ENCODE measurements around the gene EPB41L3. TPM values are rescaled to one million over a fixed set of nuclear protein-coding genes. Genes with fewer than 3 reads are reported as not detected.

EPB41L3 gene
- total RNA-seq, 1 experiment from 2014 or later: 20.6 TPM

DNA sequence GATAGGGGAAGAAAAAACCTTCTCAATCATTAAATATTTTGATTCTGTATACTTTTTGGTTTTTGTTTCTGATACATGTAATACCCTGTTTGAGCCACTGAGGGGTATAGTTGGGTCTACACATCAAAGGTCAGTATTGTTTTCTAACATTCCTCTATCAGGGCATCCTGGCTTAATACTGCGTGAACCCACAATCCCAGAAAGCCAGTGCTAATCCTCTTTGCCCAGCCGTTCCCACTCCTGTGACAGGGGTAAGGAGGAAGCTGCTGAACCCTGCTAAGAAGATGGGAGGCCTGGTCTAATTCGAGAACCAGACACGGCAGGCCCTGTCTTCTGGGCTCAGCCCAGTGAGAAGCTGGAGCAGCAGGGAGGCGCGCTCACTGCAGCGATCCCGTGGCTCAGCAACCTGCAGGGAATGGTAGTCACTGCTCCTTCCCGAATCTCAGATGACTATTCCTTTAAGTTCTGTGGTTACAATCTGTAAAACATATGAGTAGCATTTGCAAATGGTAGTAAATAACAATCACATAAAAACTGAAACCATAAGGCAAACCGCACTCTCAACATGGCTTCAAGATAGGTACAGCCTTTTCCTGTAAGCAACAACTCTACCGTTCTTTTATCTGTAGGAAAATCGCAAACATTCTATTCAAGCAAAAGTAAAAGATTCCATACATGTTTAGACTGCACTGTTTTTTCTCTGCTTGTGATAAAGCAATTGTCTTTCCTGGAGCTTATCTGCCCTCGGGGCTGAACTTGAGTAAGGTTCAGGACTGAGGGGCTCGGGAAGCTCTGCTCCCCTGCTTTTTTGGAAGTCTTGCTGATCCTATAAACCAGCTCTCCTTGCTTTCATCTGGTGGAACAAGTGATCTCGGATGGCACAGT, 87.0 kb downstream of the EPB41L3 start (continued):
- TF ChIP-seq, protein P1, sequence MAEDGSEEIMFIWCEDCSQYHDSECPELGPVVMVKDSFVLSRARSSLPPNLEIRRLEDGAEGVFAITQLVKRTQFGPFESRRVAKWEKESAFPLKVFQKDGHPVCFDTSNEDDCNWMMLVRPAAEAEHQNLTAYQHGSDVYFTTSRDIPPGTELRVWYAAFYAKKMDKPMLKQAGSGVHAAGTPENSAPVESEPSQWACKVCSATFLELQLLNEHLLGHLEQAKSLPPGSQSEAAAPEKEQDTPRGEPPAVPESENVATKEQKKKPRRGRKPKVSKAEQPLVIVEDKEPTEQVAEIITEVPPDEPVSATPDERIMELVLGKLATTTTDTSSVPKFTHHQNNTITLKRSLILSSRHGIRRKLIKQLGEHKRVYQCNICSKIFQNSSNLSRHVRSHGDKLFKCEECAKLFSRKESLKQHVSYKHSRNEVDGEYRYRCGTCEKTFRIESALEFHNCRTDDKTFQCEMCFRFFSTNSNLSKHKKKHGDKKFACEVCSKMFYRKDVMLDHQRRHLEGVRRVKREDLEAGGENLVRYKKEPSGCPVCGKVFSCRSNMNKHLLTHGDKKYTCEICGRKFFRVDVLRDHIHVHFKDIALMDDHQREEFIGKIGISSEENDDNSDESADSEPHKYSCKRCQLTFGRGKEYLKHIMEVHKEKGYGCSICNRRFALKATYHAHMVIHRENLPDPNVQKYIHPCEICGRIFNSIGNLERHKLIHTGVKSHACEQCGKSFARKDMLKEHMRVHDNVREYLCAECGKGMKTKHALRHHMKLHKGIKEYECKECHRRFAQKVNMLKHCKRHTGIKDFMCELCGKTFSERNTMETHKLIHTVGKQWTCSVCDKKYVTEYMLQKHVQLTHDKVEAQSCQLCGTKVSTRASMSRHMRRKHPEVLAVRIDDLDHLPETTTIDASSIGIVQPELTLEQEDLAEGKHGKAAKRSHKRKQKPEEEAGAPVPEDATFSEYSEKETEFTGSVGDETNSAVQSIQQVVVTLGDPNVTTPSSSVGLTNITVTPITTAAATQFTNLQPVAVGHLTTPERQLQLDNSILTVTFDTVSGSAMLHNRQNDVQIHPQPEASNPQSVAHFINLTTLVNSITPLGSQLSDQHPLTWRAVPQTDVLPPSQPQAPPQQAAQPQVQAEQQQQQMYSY (CRISPR knock-in tag; IDR thresholded peaks at IDR 0.05): no peak
- TF ChIP-seq ESRRA (CRISPR knock-in tag; IDR thresholded peaks at IDR 0.05; ENCODE audit: borderline replicate concordance) (no peak), SMAD4 (CRISPR knock-in tag; IDR thresholded peaks at IDR 0.05) (no peak)
- TF ChIP-seq, protein P2, sequence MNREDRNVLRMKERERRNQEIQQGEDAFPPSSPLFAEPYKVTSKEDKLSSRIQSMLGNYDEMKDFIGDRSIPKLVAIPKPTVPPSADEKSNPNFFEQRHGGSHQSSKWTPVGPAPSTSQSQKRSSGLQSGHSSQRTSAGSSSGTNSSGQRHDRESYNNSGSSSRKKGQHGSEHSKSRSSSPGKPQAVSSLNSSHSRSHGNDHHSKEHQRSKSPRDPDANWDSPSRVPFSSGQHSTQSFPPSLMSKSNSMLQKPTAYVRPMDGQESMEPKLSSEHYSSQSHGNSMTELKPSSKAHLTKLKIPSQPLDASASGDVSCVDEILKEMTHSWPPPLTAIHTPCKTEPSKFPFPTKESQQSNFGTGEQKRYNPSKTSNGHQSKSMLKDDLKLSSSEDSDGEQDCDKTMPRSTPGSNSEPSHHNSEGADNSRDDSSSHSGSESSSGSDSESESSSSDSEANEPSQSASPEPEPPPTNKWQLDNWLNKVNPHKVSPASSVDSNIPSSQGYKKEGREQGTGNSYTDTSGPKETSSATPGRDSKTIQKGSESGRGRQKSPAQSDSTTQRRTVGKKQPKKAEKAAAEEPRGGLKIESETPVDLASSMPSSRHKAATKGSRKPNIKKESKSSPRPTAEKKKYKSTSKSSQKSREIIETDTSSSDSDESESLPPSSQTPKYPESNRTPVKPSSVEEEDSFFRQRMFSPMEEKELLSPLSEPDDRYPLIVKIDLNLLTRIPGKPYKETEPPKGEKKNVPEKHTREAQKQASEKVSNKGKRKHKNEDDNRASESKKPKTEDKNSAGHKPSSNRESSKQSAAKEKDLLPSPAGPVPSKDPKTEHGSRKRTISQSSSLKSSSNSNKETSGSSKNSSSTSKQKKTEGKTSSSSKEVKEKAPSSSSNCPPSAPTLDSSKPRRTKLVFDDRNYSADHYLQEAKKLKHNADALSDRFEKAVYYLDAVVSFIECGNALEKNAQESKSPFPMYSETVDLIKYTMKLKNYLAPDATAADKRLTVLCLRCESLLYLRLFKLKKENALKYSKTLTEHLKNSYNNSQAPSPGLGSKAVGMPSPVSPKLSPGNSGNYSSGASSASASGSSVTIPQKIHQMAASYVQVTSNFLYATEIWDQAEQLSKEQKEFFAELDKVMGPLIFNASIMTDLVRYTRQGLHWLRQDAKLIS (CRISPR knock-in tag; IDR thresholded peaks at IDR 0.05; ENCODE audit: borderline replicate concordance): no peak

DNA sequence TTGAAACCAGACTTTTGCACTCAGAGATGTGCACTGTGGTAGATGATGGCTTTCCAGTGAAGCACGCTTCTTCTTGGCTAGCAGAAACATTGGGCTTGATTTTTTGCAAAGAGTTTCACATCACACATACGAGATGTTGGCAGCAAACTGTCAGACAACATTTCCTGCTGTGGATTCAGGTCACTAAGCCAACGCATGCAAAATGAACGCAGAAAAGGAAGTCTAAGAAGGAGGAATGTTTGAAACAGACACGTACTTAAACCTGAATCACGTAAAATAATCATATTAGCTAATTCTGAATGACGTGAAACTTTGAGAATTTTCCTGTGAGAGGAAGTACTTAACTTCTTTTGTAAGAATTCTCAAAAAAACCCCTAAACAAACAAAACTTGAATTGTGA, 88.1 kb downstream of the EPB41L3 start:
- Mint-ChIP-seq H3K36me3 (no peaks in the 10 kb centered on the region), H3K27ac (no peak overlapping the region)
- POLR2A ChIA-PET: no interaction called here

More for the DNA sequence above, 88.1 kb downstream of the EPB41L3 start:
- TF ChIP-seq SMAD4 (CRISPR knock-in tag; IDR thresholded peaks at IDR 0.05) (no peak), MXD4 (CRISPR knock-in tag; IDR thresholded peaks at IDR 0.05; ENCODE audit: borderline replicate concordance) (no peak), GABPB1 (CRISPR knock-in tag; IDR thresholded peaks at IDR 0.05) (no peak), SP1 (CRISPR knock-in tag; conservative IDR thresholded peaks at IDR 0.05) (no peak), JUN (CRISPR knock-in tag; IDR thresholded peaks at IDR 0.05) (no peak), NR3C1 (CRISPR knock-in tag; conservative IDR thresholded peaks at IDR 0.05; ENCODE audit: low read depth) (no peak), FOXK1 (CRISPR knock-in tag; IDR thresholded peaks at IDR 0.05) (no peak), RORB (CRISPR knock-in tag; IDR thresholded peaks at IDR 0.05) (no peak), RELA (CRISPR knock-in tag; IDR thresholded peaks at IDR 0.05; ENCODE audit: borderline replicate concordance) (no peak), ZNF416 (CRISPR knock-in tag; IDR thresholded peaks at IDR 0.05) (no peak), IRF2 (CRISPR knock-in tag; IDR thresholded peaks at IDR 0.05; ENCODE audit: borderline replicate concordance, low read depth) (no peak)
- TF ChIP-seq, protein P3, sequence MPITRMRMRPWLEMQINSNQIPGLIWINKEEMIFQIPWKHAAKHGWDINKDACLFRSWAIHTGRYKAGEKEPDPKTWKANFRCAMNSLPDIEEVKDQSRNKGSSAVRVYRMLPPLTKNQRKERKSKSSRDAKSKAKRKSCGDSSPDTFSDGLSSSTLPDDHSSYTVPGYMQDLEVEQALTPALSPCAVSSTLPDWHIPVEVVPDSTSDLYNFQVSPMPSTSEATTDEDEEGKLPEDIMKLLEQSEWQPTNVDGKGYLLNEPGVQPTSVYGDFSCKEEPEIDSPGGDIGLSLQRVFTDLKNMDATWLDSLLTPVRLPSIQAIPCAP (CRISPR knock-in tag; IDR thresholded peaks at IDR 0.05): no peak
- TF ChIP-seq, protein P4, sequence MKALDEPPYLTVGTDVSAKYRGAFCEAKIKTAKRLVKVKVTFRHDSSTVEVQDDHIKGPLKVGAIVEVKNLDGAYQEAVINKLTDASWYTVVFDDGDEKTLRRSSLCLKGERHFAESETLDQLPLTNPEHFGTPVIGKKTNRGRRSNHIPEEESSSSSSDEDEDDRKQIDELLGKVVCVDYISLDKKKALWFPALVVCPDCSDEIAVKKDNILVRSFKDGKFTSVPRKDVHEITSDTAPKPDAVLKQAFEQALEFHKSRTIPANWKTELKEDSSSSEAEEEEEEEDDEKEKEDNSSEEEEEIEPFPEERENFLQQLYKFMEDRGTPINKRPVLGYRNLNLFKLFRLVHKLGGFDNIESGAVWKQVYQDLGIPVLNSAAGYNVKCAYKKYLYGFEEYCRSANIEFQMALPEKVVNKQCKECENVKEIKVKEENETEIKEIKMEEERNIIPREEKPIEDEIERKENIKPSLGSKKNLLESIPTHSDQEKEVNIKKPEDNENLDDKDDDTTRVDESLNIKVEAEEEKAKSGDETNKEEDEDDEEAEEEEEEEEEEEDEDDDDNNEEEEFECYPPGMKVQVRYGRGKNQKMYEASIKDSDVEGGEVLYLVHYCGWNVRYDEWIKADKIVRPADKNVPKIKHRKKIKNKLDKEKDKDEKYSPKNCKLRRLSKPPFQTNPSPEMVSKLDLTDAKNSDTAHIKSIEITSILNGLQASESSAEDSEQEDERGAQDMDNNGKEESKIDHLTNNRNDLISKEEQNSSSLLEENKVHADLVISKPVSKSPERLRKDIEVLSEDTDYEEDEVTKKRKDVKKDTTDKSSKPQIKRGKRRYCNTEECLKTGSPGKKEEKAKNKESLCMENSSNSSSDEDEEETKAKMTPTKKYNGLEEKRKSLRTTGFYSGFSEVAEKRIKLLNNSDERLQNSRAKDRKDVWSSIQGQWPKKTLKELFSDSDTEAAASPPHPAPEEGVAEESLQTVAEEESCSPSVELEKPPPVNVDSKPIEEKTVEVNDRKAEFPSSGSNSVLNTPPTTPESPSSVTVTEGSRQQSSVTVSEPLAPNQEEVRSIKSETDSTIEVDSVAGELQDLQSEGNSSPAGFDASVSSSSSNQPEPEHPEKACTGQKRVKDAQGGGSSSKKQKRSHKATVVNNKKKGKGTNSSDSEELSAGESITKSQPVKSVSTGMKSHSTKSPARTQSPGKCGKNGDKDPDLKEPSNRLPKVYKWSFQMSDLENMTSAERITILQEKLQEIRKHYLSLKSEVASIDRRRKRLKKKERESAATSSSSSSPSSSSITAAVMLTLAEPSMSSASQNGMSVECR (CRISPR knock-in tag; IDR thresholded peaks at IDR 0.05; ENCODE audit: borderline replicate concordance): no peak
- Mint-ChIP-seq H3K4me3 (no peak overlapping the region), H3K27me3 (ENCODE audit: low read depth) (no peaks in the 10 kb centered on the region), H3K4me1 (peaks cover 23% of the 10 kb centered on the region), H3K9me3 (no peaks in the 10 kb centered on the region)
- no peak for DNase-seq (ENCODE audit: low spot score)
- CTCF ChIA-PET: interaction anchor here (2.5 kb wide), 1 partner anchor 91 kb away, joined by 24 read pairs; no protein-coding TSS in a partner anchor
- no peak for ATAC-seq
